PC-9 (cell line): ENCODE results near the gene AHNAK. TPM values are rescaled to one million over a fixed set of nuclear protein-coding genes. Genes with fewer than 3 reads are reported as not detected.

Source experiments
- BruUV-seq: library from RNA; stranded (reverse); fragments of 400-500 nt; replicated peaks from 2 replicates; lab custom pipeline; 2021; lab: Mats Ljungman, UMichigan
- CTCF ChIA-PET: fragments of 300-600 bp; sonication (Branson Sonifier 250); formaldehyde crosslinking; loops from one replicate; lab custom pipeline; 2022; ENCODE audit warnings: antibody characterized with exemption; lab: Charles Lee
- POLR2A ChIA-PET: fragments of 300-600 bp; sonication (Branson Sonifier 250); formaldehyde crosslinking; loops from one replicate; lab custom pipeline; 2022; ENCODE audit warnings: antibody characterized with exemption; ENCODE audit not compliant: unreplicated experiment; lab: Charles Lee
- DNase-seq, 2 experiments: peaks; one replicate each; pipeline versions ENCODE4 v3.0.0 to v3.0.0-alpha.2; 2015 to 2022; ENCODE audit warnings: mixed read lengths in 1 of 2
- H2AFZ ChIP-seq: fragments of 200-600 bp; sonication (generic); 2 replicates; pipeline ENCODE4 v1.8.1; 2017; ENCODE audit warnings: antibody characterized with exemption
- H3F3A ChIP-seq: fragments of 200-600 bp; sonication (generic); 2 replicates; pipeline ENCODE4 v1.8.1; 2017; ENCODE audit warnings: antibody characterized with exemption, mild to moderate bottlenecking, low read depth; ENCODE audit not compliant: insufficient read depth
- H3K27ac ChIP-seq: fragments of 200-600 bp; sonication (generic); 2 replicates; pipeline ENCODE4 v1.6.1; 2016; ENCODE audit warnings: mixed run types
- H3K27me3 ChIP-seq: fragments of 200-600 bp; sonication (generic); 2 replicates; pipeline ENCODE4 v1.6.1; 2016; ENCODE audit warnings: low read depth, mixed run types; ENCODE audit not compliant: insufficient read depth
- H3K36me3 ChIP-seq: fragments of 200-600 bp; sonication (generic); 2 replicates; pipeline ENCODE4 v1.6.1; 2016; ENCODE audit warnings: low read depth, mixed run types
- H3K4me1 ChIP-seq: fragments of 200-600 bp; sonication (generic); replicated peaks from 2 replicates; pipeline ENCODE4 v1.6.1; 2016; ENCODE audit warnings: mixed run types; ENCODE audit not compliant: insufficient read depth
- H3K4me2 ChIP-seq: fragments of 200-600 bp; sonication (generic); 2 replicates; pipeline ENCODE4 v1.6.1; 2017; ENCODE audit warnings: mixed run types
- H3K4me3 ChIP-seq: fragments of 200-600 bp; sonication (generic); 2 replicates; pipeline ENCODE4 v1.6.1; 2016; ENCODE audit warnings: mixed run types
- H3K79me2 ChIP-seq: fragments of 200-600 bp; sonication (generic); 2 replicates; pipeline ENCODE4 v1.6.1; 2017; ENCODE audit warnings: low read depth, mixed run types
- H3K9me2 ChIP-seq: fragments of 200-600 bp; sonication (generic); 2 replicates; pipeline ENCODE4 v1.8.1; 2017; ENCODE audit warnings: mild to moderate bottlenecking; ENCODE audit not compliant: insufficient read depth
- H3K9me3 ChIP-seq: fragments of 200-600 bp; sonication (generic); 2 replicates; pipeline ENCODE4 v1.8.1; 2016; ENCODE audit warnings: low read depth; ENCODE audit not compliant: insufficient read depth
- H4K20me1 ChIP-seq: fragments of 200-600 bp; sonication (generic); 2 replicates; pipeline ENCODE4 v1.8.1; 2017; ENCODE audit not compliant: insufficient read depth
- EZH2 ChIP-seq: fragments of 200-600 bp; sonication (generic); IDR thresholded peaks from 2 replicates; pipeline ENCODE4 v1.8.0; 2017; ENCODE audit warnings: antibody characterized with exemption, low read depth
- intact Hi-C: fragments of 100-400 bp; cut with micrococcal nuclease; formaldehyde crosslinking; loops from one replicate; pipeline ENCODE4 v1.10.0; 2022; ENCODE audit not compliant: unreplicated experiment
- total RNA-seq: library from RNA; stranded (reverse); gene quantifications from 2 replicates; pipeline ENCODE4 v1.2.3, GENCODE V29; 2021
- TF ChIP-seq, protein P1 (sequence below): fragments of 200-600 bp; sonication (generic); conservative IDR thresholded peaks from 2 replicates; pipeline ENCODE4 v1.6.1; 2017; ENCODE audit warnings: mixed run types, antibody characterized with exemption, mild to moderate bottlenecking, moderate library complexity

AHNAK gene
- total RNA-seq, 1 experiment from 2014 or later = 632 TPM

GRCh38 chr11:62435846-62436660 is 110.6 kb downstream of the AHNAK start:
- ChIA-PET POLR2A (no interaction called here), CTCF (no interaction called here)
- Histone ChIP-seq H3K79me2 (no peaks in the 10 kb centered on the region), H2AFZ (no peak overlapping the region), H3K27me3 (no peaks in the 10 kb centered on the region), H3K4me1 (no peaks in the 10 kb centered on the region), H3F3A (peaks cover 4% of the 10 kb centered on the region; the same call in 1 of the 2 replicates), H3K4me2 (no peak overlapping the region), H3K36me3 (no peaks in the 10 kb centered on the region), H3K27ac (no peak overlapping the region), H3K9me2 (no peaks in the 10 kb centered on the region), H4K20me1 (no peaks in the 10 kb centered on the region), H3K4me3 (no peak overlapping the region), H3K9me3 (no peaks in the 10 kb centered on the region)
- BruUV-seq = no TSS peak
- intact Hi-C loops = no loop called here
- DNase-seq = no peak
- TF ChIP-seq, protein P1, sequence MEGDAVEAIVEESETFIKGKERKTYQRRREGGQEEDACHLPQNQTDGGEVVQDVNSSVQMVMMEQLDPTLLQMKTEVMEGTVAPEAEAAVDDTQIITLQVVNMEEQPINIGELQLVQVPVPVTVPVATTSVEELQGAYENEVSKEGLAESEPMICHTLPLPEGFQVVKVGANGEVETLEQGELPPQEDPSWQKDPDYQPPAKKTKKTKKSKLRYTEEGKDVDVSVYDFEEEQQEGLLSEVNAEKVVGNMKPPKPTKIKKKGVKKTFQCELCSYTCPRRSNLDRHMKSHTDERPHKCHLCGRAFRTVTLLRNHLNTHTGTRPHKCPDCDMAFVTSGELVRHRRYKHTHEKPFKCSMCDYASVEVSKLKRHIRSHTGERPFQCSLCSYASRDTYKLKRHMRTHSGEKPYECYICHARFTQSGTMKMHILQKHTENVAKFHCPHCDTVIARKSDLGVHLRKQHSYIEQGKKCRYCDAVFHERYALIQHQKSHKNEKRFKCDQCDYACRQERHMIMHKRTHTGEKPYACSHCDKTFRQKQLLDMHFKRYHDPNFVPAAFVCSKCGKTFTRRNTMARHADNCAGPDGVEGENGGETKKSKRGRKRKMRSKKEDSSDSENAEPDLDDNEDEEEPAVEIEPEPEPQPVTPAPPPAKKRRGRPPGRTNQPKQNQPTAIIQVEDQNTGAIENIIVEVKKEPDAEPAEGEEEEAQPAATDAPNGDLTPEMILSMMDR = no peak
- no peak for TF ChIP-seq EZH2

- DNase-seq = no peak
- Histone ChIP-seq H3K9me3 (no peaks in the 10 kb centered on the region), H3K36me3 (no peaks in the 10 kb centered on the region), H3K27ac (no peak overlapping the region), H3K9me2 (no peaks in the 10 kb centered on the region), H4K20me1 (no peaks in the 10 kb centered on the region), H3K4me2 (no peak overlapping the region), H3K27me3 (no peaks in the 10 kb centered on the region), H3F3A (peaks cover 11% of the 10 kb centered on the region), H3K79me2 (no peaks in the 10 kb centered on the region), H3K4me3 (no peak overlapping the region), H3K4me1 (peaks cover 5% of the 10 kb centered on the region), H2AFZ (no peak overlapping the region)
- ChIA-PET POLR2A (no interaction called here), CTCF (no interaction called here)
- no TSS peak for BruUV-seq
- intact Hi-C loops = no loop called here
- no peak for TF ChIP-seq EZH2
- TF ChIP-seq, protein P1 = no peak
Measured at GRCh38 chr11:62433904-62434276, 112.7 kb downstream of the AHNAK start.

DNA sequence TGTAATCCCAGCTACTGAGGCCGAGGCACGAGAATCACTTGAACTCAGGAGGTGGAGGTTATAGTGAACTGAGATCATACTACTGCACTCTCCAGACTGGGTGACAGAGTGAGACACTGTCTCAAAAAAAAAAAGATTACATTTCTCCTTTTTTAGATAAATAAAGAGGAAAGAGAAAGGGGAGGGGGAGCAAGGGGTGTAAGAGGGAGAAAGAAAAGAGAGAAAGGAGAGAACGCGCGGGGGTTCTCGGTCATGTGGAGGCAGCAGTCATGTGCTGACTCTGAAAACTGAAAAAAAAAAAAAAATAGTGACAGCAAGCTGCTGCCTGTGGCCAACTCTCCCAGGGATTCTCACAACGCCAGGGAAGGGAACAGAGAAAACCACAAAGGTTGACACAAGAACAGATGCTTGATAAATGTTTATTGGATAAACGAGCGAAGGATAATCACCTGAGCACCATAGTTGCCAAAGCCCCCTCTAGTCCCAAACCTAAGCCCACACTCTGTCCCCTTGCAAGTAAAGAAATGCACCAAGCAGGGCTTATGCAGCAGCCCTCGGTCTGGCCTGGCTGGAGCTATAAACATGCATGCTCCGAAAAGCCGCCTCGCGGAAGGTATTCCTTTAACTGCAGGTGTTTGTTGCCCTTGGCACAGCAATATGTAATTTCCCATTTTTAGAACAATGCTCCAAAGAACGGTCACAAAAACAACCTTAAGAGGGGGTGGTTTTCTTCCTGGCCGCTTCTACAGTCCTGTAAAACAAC is 113.3 kb downstream of the AHNAK start:
- intact Hi-C loops = no loop called here
- Histone ChIP-seq H3K79me2 (no peaks in the 10 kb centered on the region), H3K36me3 (no peaks in the 10 kb centered on the region), H4K20me1 (no peaks in the 10 kb centered on the region), H3K4me1 (peaks cover 11% of the 10 kb centered on the region), H3K4me3 (no peak overlapping the region), H3K27me3 (no peaks in the 10 kb centered on the region), H3K4me2 (no peak overlapping the region), H3F3A (peaks cover 17% of the 10 kb centered on the region), H3K27ac (no peak overlapping the region), H3K9me2 (no peaks in the 10 kb centered on the region), H2AFZ (no peak overlapping the region), H3K9me3 (no peaks in the 10 kb centered on the region)
- CTCF ChIA-PET = no interaction called here
- no peak for DNase-seq
- no TSS peak for BruUV-seq
- POLR2A ChIA-PET = no interaction called here
- TF ChIP-seq EZH2 = no peak
